DMS 273 (cell line): Measurements from ENCODE around the gene ADGRE1.

ENCODE experiments used
- DNase-seq: peaks from one replicate; lab custom pipeline; 2025; ENCODE audit not compliant: unreplicated experiment; lab: John Stamatoyannopoulos, UW

Gene ADGRE1

DNA sequence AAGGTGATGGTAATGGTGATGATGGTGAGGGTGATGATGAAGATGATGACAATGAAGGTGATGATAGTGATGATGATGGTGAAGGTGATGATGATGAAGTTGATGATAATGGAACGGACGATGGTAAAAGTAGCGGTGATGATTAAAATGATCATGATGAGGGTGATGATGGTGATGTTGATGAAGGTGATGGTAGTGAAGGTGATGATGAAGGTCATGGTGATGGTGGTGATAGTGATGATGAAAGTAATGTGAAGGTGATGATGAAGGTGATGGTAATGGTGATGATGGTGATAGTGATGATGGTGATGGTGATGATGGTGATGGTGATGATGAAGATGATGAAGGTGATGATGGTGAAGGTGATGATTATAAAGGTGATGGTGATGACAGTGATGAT lies 67.7 kb downstream of the ADGRE1 start:
- DNase-seq = no peak

DNA sequence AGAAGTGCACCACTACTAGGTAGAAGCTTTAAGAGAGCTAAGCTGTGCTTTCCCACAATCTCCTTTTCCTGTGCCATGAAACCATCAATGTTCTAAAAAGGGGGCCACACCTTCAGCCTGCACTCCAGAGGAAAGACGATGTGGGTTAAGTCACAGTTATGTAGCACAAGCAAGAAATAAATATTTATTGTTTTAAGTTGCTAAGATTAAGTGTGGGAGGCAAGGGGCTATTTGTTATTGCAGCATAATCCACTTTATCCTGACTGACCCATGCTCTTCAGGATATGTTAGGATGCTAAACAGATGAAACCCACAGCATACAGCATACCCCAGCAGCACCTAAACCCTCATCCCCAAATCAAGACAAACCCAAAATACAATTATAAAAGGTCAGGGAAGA lies 69.2 kb downstream of the ADGRE1 start:
- DNase-seq = no peak

DNA sequence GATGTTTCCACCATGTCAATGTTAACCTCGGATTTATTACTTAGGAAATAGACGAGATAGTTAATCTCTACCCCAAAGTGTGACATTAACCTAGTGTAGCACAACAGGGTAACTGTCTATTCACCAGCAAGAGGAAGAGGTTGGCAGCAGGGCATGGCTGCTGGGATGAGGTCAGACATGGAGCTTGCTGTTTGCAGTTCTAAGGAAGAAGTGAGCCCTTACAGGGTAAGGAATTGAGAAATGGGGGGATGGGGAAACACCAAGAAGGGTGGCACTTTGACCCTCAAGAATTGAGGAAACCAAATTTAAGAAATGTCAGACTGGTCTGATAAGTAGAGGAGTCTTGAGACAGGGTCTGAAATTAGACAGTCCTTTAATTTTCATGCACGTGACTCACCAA lies 71.4 kb downstream of the ADGRE1 start:
- no peak for DNase-seq

GRCh38 chr19:6963244-6963852 lies 76.0 kb downstream of the ADGRE1 start:
- no peak for DNase-seq

GRCh38 chr19:6963937-6964336 lies 76.6 kb downstream of the ADGRE1 start:
- peak; percentile 39 for DNase-seq

DNA sequence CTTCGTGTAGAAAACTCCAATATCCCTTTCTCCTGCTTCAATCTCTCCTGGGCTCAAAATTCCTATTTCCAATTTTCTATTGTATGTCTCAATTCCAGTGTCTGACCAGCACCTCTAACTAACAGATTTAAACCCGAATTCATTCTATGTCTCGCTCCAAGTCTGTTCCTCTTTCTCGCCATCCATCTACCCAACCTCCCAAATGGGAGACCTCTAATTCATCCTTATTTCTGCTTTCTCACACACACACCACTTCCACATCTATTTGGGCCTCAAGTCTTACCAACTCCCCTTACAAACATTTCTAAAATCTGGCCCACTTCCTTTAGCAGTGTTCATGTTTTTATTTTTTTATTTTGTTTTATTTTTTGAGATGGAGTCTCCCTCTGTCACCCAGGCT lies 80.6 kb downstream of the ADGRE1 start:
- DNase-seq = no peak

- DNase-seq = no peak
These were observed 82.1 kb downstream of the ADGRE1 start for GRCh38 chr19:6969490-6969889.

DNA sequence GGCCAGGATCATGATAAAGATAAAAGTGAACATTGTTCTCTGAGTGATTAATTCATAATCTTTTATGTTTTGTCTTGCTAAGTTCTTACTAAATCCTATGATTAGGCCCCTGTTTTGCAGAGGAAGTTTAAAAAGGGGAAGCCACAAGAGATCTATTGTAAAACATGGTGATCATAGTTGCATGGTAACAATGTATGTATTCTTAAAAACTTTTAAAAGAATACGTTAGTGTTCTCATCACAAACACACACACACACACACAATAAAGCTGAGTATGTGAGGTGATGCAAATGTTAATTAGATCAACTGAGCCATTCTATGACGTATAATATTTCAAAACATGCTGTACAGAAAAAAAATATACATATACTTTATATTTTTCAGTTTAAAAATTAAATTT lies 82.6 kb downstream of the ADGRE1 start:
- no peak for DNase-seq

DNA sequence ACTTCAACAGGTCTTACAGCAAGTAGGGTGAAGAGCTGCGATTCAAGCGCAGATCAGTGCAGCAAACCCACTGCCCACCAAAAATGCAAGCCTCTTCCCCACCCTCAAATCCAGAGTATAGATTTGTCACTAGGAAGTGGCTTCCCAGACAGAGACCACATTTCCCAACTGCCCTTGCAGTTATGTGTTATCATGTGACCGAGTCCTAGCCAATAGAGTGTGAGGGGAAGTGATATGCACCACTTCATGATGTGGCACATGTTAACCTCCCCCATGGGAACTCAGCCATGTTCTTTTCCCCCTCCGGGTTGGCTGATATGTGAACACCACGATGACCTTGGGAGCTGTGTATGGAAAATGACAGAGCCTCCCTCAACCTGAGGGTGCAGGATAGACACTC lies 83.1 kb downstream of the ADGRE1 start:
- DNase-seq = peak; percentile 34

DNA sequence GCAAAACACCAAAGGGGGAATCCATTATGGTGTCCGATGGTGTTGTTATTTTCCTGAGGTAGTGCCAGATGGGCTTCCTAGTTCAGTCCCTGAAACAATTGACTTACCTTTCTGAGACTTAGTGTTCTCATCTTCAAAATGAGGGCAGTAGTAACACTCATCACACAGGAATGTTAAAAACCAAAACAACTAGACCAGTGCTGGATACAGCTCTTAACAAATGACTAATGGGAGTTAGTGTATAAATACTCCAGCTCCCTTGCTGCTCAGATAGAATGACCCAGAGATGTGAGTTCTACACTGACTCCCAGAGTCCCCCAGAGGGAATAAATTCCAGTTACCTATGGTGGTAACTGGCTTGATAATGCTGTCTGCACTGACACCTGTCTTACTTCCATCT lies 84.0 kb downstream of the ADGRE1 start:
- no peak for DNase-seq

GRCh38 chr19:6976197-6976596 lies 88.8 kb downstream of the ADGRE1 start:
- no peak for DNase-seq

- no peak for DNase-seq
These were observed 92.0 kb downstream of the ADGRE1 start for GRCh38 chr19:6979399-6979798.

DNA sequence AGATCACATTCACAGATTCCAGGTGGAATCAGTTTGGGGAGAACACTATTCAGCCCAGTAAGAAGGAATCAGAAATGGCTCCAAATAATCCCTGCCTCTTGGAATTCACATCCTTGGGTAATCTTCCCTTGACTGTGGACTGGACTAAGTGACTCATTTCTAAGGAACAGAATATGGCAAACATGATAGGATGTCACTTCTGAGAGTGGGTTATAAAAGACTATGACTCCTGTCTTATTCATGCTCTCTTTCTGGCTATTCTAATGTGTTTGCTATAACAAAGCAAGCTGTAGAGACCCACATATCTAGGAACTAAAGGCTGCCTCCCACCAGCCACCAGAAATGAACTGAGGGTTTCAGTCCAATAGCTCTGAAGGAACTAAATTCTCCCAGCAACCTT lies 96.1 kb downstream of the ADGRE1 start:
- DNase-seq = no peak

GRCh38 chr19:6987850-6988249 lies 100.5 kb downstream of the ADGRE1 start:
- DNase-seq = no peak

- no peak for DNase-seq
These were observed 100.9 kb downstream of the ADGRE1 start for GRCh38 chr19:6988257-6988656.
